IPS-18a (cell line): ENCODE data around the gene RETREG2.

ENCODE experiments used
- H3K27ac ChIP-seq: one replicate; pipeline ENCODE4 v1.5.1; 2013; ENCODE audit warnings: low read length
- H3K27me3 ChIP-seq: one replicate; pipeline ENCODE4 v1.6.1; 2013; ENCODE audit warnings: mild to moderate bottlenecking, low read length; ENCODE audit not compliant: control insufficient read depth, insufficient read depth
- H3K36me3 ChIP-seq: one replicate; pipeline ENCODE4 v1.6.1; 2013; ENCODE audit warnings: low read depth, low read length; ENCODE audit not compliant: control insufficient read depth
- H3K4me1 ChIP-seq: one replicate; pipeline ENCODE4 v1.6.1; 2013; ENCODE audit warnings: low read depth, low read length; ENCODE audit not compliant: control insufficient read depth
- H3K4me3 ChIP-seq: one replicate; pipeline ENCODE4 v1.5.1; 2013; ENCODE audit warnings: low read length
- H3K9ac ChIP-seq: one replicate; pipeline ENCODE4 v1.6.1; 2013; ENCODE audit warnings: mild to moderate bottlenecking, low read length, moderate library complexity
- H3K9me3 ChIP-seq: one replicate; pipeline ENCODE4 v1.6.1; 2013; ENCODE audit warnings: low read depth, low read length; ENCODE audit not compliant: control insufficient read depth

The RETREG2 gene, protein sequence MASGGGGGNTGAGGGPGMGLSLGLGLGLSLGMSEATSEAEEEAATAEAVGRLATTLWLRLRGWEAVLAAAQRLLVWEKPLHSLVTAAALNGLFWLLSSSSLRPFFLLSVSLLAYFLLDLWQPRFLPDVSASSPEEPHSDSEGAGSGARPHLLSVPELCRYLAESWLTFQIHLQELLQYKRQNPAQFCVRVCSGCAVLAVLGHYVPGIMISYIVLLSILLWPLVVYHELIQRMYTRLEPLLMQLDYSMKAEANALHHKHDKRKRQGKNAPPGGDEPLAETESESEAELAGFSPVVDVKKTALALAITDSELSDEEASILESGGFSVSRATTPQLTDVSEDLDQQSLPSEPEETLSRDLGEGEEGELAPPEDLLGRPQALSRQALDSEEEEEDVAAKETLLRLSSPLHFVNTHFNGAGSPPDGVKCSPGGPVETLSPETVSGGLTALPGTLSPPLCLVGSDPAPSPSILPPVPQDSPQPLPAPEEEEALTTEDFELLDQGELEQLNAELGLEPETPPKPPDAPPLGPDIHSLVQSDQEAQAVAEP

DNA sequence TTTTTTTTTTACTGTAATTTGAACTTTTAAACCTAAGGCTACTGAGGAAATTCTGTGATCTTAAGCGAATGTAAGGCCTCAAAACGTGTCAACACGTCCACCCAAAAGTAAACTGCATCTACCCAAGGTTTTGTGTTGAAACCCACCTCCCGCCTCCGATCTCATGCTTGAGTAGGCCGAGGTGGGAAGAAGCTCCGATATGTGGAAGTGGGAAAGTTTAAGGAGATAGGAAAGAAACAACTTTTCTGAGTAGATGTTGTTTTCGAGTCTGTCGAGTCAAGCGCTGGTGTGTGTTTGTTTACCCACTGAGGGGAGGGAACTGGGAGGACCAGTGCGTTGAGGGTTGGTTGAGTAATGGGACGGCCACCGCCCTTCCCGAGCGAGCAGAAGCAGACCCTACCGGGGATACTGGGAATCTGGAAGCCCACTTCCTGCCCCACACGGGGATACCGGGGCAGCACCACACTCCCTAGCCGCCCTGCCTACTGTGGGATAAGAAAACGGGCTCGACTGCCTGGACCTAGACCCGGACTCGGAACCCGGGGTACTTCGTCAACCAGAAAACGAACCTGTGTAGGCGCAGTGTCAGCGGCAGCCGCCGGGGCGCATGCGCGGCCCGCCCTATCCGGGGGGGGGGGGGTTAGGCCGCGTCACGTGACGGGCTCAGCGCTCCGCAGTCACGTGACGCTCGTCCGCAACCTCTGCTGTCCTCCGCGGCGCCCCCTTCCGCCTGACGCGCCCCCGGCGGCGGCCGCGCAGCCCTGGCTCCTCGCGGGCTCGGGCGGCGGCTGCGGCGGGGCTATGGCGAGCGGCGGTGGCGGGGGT lies at the start of gene RETREG2:
TSS of gene RETREG2 (plus strand) at position 724 of the 825 bp plus-strand sequence. CDS start at position 802, 78 bp downstream.
- Histone ChIP-seq H3K27me3 (no peaks in the 10 kb centered on the region), H3K9ac (peak within 1 kb of the TSS; percentile 6), H3K36me3 (peaks cover 26% of the 10 kb centered on the region), H3K4me1 (peaks cover 5% of the 10 kb centered on the region), H3K9me3 (no peaks in the 10 kb centered on the region), H3K4me3 (peak within 1 kb of the TSS; percentile 76), H3K27ac (no peak within 1 kb of the TSS)

DNA sequence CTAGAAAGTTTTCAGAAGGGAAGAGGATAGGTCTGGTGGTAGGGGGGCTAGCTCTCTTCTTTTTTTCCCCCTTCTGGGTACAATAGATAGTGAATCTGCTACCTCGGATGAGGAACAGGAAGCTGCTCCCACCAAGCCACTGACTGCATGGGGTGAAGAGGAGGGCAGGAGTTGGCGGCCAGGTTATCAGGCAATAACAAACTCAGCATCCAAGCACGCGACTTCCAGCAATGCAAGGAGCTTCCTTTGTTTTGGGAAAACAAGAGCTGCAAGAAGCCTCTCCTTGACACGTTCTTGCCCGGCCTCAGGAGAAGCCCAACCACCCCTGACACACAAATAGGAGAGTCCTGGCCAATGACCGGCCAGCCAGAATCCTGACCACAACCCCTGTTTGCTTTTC lies 49.7 kb upstream of the RETREG2 start:
- H3K4me1 ChIP-seq: no peaks in the 10 kb centered on the region
- H3K36me3 ChIP-seq: no peaks in the 10 kb centered on the region
- no peak overlapping the region for H3K9ac ChIP-seq
- H3K27ac ChIP-seq: no peak overlapping the region
- H3K4me3 ChIP-seq: no peak overlapping the region
- no peaks in the 10 kb centered on the region for H3K9me3 ChIP-seq
- no peaks in the 10 kb centered on the region for H3K27me3 ChIP-seq

DNA sequence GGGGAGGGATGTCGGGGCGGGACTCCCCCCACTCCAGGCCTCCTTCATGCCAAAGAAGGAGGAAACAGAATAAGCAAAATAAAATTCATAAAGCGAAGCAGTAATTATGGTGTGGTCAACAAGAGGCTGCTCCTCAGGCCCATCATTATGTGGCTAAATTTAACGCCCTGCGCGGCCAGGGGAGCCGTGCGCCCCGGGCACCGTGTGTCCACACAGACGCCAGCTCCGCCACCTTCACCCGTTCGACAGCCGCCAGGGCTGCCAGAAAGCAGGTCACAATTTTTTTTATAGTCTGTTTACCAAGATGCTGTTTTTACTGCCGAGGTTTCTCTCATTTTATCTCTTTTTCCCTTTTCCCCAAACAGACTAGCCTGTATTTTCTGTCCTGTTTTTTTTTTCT lies 48.5 kb upstream of the RETREG2 start:
- no peaks in the 10 kb centered on the region for H3K4me1 ChIP-seq
- no peak overlapping the region for H3K27ac ChIP-seq
- no peak overlapping the region for H3K9ac ChIP-seq
- no peaks in the 10 kb centered on the region for H3K9me3 ChIP-seq
- H3K36me3 ChIP-seq: no peaks in the 10 kb centered on the region
- no peaks in the 10 kb centered on the region for H3K27me3 ChIP-seq
- H3K4me3 ChIP-seq: no peak overlapping the region

DNA sequence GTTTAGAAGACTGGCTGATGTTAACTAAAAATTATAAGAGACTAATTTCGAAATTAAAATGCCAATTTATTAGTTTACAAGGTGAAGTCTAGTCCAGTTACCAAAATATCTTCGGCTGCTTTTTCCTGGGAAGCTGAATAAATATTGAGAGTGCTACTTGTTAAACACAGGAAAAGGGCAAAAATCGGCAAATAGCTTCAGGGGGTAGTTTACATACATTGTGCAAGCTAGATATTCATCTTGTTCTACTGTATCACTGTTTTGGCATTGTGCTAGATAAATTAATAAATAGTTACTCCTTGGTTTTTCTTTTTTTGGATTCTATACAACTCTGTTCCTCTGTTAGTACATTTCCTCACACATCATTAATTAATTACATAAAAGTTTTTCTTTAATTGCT lies 46.7 kb upstream of the RETREG2 start:
- H3K9me3 ChIP-seq: no peaks in the 10 kb centered on the region
- no peak overlapping the region for H3K9ac ChIP-seq
- H3K27ac ChIP-seq: no peak overlapping the region
- no peaks in the 10 kb centered on the region for H3K36me3 ChIP-seq
- no peaks in the 10 kb centered on the region for H3K4me1 ChIP-seq
- H3K27me3 ChIP-seq: no peaks in the 10 kb centered on the region
- no peak overlapping the region for H3K4me3 ChIP-seq

DNA sequence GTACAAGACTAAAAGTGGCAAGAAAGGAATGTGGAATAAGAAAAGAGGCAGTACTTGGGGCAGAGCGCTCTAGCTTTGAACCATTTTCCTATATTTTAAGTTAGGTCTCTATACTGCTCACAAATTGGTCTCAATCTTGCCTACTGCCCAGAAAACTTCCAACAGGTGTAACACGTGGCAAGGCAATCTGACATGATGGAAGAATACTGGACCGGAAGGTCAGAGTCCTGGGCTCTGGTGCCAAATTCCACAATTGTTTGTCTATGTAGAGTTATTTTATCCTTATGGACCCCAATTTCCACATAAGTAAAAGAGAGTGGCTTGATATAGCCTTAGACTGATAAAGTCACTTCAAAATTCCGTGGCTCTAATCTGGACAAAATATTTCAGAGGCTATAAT lies 46.3 kb upstream of the RETREG2 start:
- Histone ChIP-seq H3K4me1 (no peaks in the 10 kb centered on the region), H3K9me3 (no peaks in the 10 kb centered on the region), H3K27ac (no peak overlapping the region), H3K4me3 (no peak overlapping the region), H3K36me3 (no peaks in the 10 kb centered on the region), H3K27me3 (no peaks in the 10 kb centered on the region), H3K9ac (no peak overlapping the region)

DNA sequence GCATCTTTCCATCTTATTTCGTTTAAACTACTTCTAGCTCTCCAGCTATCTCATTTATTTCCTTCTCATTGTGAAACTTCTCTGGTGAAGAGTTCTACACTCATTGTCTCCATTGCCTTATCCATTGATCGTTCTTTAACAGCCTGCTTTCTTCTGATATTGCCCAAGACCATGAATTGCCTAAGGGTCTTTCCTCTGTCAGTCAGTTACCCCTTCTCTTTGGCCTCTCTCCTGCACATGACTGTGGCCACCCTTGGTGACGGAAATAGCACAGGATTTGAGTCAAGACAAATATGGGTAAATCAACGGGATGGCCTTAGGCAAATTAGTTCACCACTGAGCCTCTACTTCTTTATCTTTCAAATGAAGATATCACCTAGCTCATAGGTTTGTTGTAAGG lies 44.1 kb upstream of the RETREG2 start:
- Histone ChIP-seq H3K9ac (no peak overlapping the region), H3K27ac (no peak overlapping the region), H3K4me1 (no peaks in the 10 kb centered on the region), H3K4me3 (no peak overlapping the region), H3K36me3 (no peaks in the 10 kb centered on the region), H3K27me3 (no peaks in the 10 kb centered on the region), H3K9me3 (no peaks in the 10 kb centered on the region)

DNA sequence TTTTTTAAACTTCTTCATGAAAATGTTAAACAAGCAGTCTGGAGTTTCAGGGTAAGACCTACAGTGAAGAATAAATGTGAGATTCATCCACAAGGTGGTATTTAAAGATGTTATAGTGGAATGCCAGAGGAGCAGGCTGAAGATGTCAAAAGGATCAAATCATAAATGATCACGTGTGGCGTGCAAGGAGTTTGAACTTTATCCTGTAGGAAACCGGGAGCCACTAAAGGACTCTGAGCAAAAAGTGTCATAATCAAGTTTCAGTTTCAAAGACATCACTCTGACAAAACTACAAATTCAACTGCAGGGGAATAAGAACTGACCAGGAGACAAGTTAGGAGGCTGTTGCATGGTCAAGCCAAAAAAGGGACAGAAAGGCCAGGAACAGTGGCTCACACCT lies 37.4 kb upstream of the RETREG2 start:
- Histone ChIP-seq H3K27me3 (no peaks in the 10 kb centered on the region), H3K4me1 (no peaks in the 10 kb centered on the region), H3K9me3 (no peaks in the 10 kb centered on the region), H3K9ac (no peak overlapping the region), H3K4me3 (no peak overlapping the region), H3K36me3 (no peaks in the 10 kb centered on the region), H3K27ac (no peak overlapping the region)

DNA sequence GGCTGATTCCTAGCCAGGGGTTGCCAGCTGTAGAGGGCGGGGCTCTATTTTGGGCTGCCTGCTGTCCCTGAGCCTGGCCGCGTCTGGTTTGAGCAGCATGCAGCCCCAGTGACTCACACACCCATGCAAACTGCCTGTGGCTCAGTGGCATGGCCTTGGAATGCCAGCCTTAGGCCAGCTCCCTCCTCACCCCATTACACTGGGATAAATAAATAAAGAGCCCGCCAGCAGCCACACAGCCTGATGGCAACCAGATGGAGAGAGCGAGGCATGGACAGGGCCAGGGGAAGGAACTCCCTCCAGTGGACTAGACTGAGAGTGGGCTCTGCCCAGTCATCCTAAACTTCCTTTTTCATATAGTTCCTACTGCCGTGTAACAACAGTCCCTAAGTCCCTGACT lies 35.7 kb upstream of the RETREG2 start:
- Histone ChIP-seq H3K4me1 (no peaks in the 10 kb centered on the region), H3K27me3 (no peaks in the 10 kb centered on the region), H3K36me3 (peaks cover 10% of the 10 kb centered on the region)

DNA sequence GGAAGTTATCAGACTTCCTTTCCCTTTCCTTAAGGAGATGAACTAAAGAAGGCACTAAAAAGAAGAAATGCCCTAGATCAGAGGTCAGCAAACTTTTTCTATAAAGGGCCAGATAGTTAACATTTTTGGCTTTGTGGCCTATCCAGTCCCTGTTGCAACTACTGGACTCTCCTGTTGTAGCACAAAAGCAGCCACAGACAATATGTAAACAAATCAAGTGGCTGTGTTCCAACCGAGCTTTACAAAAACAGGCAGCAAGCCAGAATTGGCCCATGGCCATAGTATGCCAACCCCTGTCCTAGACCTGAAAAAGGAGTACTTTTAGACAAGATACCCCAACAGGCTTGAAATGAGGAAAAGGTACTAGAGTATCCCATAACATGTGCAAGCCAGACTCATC lies 28.4 kb upstream of the RETREG2 start:
- H3K9ac ChIP-seq: no peak overlapping the region
- peaks cover 16% of the 10 kb centered on the region for H3K36me3 ChIP-seq
- no peak overlapping the region for H3K4me3 ChIP-seq
- no peaks in the 10 kb centered on the region for H3K4me1 ChIP-seq
- no peaks in the 10 kb centered on the region for H3K9me3 ChIP-seq
- no peak overlapping the region for H3K27ac ChIP-seq
- no peaks in the 10 kb centered on the region for H3K27me3 ChIP-seq

More for the DNA sequence above, 35.7 kb upstream of the RETREG2 start:
- Histone ChIP-seq H3K9ac (no peak overlapping the region), H3K4me3 (no peak overlapping the region), H3K9me3 (no peaks in the 10 kb centered on the region), H3K27ac (no peak overlapping the region)

DNA sequence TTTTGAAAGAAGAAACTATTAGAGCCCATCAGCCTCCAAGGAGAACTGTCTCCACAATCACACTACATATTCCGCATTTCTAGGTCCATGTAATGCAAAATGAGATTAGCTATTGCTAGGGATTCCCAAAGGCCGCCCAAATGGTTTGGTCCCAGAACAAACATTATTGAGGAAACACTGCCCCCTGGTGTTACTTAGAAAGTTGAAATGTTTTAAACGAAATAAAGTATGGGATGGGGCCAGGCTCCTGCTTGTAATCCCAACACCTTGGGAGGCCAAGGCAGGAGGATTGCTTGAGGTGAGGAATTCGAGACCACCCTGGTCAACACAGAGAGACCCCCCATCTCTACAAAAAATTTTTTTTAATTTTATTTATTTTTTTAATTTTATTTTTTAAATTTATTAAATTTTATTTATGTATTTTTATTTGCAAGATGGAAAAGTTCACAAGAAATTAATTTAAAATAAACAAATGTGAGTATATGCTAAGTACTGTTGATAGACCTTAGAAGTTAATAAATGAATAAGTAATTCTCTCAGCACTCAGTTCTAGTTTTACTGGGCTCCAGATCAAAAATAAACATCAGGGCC lies 22.9 kb upstream of the RETREG2 start:
- H3K9me3 ChIP-seq: no peaks in the 10 kb centered on the region
- H3K36me3 ChIP-seq: peaks cover 9% of the 10 kb centered on the region
- no peak overlapping the region for H3K27ac ChIP-seq
- no peak overlapping the region for H3K4me3 ChIP-seq
- H3K9ac ChIP-seq: no peak overlapping the region
- H3K4me1 ChIP-seq: peaks cover 4% of the 10 kb centered on the region
- no peaks in the 10 kb centered on the region for H3K27me3 ChIP-seq

DNA sequence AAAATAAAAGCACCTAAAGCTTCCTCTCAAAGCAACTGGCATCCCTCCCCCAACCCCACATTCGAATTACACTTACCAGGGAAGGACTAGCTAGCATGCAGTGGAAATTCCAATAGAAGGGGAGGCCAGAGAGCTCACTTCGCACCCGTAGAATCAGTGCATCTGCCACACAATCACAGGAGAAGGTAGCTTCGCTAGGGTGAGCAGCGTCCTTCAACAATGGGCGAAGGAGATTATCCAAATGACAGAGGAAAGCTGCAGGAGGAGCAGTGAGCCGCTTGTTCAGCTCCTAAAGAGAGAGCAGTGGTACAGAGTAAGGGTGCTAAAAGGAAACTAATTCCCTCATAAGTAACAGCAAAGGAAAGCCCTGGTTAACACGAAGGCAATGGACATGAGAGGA lies 20.7 kb upstream of the RETREG2 start:
- no peaks in the 10 kb centered on the region for H3K9me3 ChIP-seq
- H3K27me3 ChIP-seq: no peaks in the 10 kb centered on the region
- H3K9ac ChIP-seq: no peak overlapping the region
- H3K36me3 ChIP-seq: peaks cover 9% of the 10 kb centered on the region
- H3K4me1 ChIP-seq: peaks cover 9% of the 10 kb centered on the region
- H3K27ac ChIP-seq: no peak overlapping the region
- H3K4me3 ChIP-seq: no peak overlapping the region
